ENCODE measurements around the gene HES6.

GRCh38 chr2:238224356-238225035 is 15.3 kb downstream of the HES6 start:
- TF ChIP-seq CTCF (IDR thresholded peaks at IDR 0.05) (no peak), ZFX (IDR thresholded peaks at IDR 0.05; ENCODE audit: borderline replicate concordance) (no peak)

Data from 22Rv1 (cell line).